ENCODE results near the gene MRPL50. TPM values are rescaled to one million over a fixed set of nuclear protein-coding genes. Genes with fewer than 3 reads are reported as not detected.

The MRPL50 gene
- total RNA-seq, result 1 to 10 TPM; 4.6 to 8.7 (median 6.7) TPM
- long read RNA-seq, transcript MRPL50-201 (2 exons, 3,332 nt), result major isoform, 10 of 10 reads
- long read RNA-seq, partial matches to known transcripts, result 0 of 10 reads
- long read RNA-seq, other reads (novel, unspliced or antisense), result 0 of 10 reads

- H3K9me3 ChIP-seq, result no peaks in the 10 kb centered on the region
Measured at GRCh38 chr9:101398068-101398929, at the start of gene MRPL50, which contains the start of gene ZNF189. Gene MRPL50 (minus strand): TSS chr9:101398618. CDS start chr9:101398592, 26 bp downstream. Gene ZNF189 (plus strand): TSS chr9:101398851. CDS start chr9:101399157, 306 bp downstream.

GRCh38 chr9:101446732-101447131 lies 48.3 kb upstream of the MRPL50 start:
- Histone ChIP-seq H3K4me3 (no peak overlapping the region), H3K27ac (peak overlapping the region in 2 of 3 donors; percentile 95 to 99), H3K36me3 (no peaks in the 10 kb centered on the region), H3K27me3 (no peaks in the 10 kb centered on the region), H3K9me3 (no peaks in the 10 kb centered on the region), H3K4me1 (peaks cover 0 to 32% (median 8%) of the 10 kb centered on the region in 4 donors)
- intact Hi-C loops (cut with DNase I), result no loop called here
- ATAC-seq (no peak), DNase-seq (no peak)
- TF ChIP-seq CTCF (IDR thresholded peaks at IDR 0.05) (no peak), POLR2A (IDR thresholded peaks at IDR 0.05) (no peak)

More at GRCh38 chr9:101398068-101398929, at the start of gene MRPL50, which contains the start of gene ZNF189:
- H3K4me1 ChIP-seq, result peaks cover 0 to 34% (median 3%) of the 10 kb centered on the region in 4 donors
- peak within 1 kb of the TSS; percentile 83 to 89 (median 86) for H3K27ac ChIP-seq
- intact Hi-C loops (cut with DNase I), result no loop called here
- DNase-seq, result peak; percentile 98 to 99 (median 99)
- TF ChIP-seq CTCF (IDR thresholded peaks at IDR 0.05), result no peak
- TF ChIP-seq POLR2A (IDR thresholded peaks at IDR 0.05), result peak; percentile 88
- H3K4me3 ChIP-seq, result peak within 1 kb of the TSS; percentile 54 to 66 (median 64)
- peak; percentile 95 to 98 (median 97) for ATAC-seq
- H3K36me3 ChIP-seq, result peaks cover 0 to 27% (median 18%) of the 10 kb centered on the region in 4 donors
- H3K27me3 ChIP-seq, result no peaks in the 10 kb centered on the region
- 0% methylated on average over 33 of the region's 44 CpGs for WGBS (ENCODE audit: insufficient coverage, low coverage, low lambda C conversion rate, missing lambda C conversion rate)

- intact Hi-C loops (cut with DNase I), result no loop called here
Measured at GRCh38 chr9:101445353-101446029, 47.1 kb upstream of the MRPL50 start.

More at GRCh38 chr9:101445353-101446029, 47.1 kb upstream of the MRPL50 start:
- no peaks in the 10 kb centered on the region for H3K9me3 ChIP-seq
- DNase-seq (no peak), ATAC-seq (peak; percentile 8 to 30 (median 14))
- no peaks in the 10 kb centered on the region for H3K36me3 ChIP-seq
- peak overlapping the region in 2 of 3 donors; percentile 31 to 33 for H3K4me3 ChIP-seq
- H3K4me1 ChIP-seq, result peaks cover 0 to 34% (median 8%) of the 10 kb centered on the region in 4 donors
- TF ChIP-seq CTCF (IDR thresholded peaks at IDR 0.05), result no peak
- no peak for TF ChIP-seq POLR2A (IDR thresholded peaks at IDR 0.05)
- 14% methylated on average over 5 of the region's 5 CpGs for WGBS (ENCODE audit: insufficient coverage, low coverage, low lambda C conversion rate, missing lambda C conversion rate)
- peak overlapping the region; percentile 83 to 99 (median 95) for H3K27ac ChIP-seq
- no peaks in the 10 kb centered on the region for H3K27me3 ChIP-seq

Data from right lobe of liver (tissue), 6 donors.